ENCODE measurements around the gene CACNB1.

CACNB1 gene

DNA sequence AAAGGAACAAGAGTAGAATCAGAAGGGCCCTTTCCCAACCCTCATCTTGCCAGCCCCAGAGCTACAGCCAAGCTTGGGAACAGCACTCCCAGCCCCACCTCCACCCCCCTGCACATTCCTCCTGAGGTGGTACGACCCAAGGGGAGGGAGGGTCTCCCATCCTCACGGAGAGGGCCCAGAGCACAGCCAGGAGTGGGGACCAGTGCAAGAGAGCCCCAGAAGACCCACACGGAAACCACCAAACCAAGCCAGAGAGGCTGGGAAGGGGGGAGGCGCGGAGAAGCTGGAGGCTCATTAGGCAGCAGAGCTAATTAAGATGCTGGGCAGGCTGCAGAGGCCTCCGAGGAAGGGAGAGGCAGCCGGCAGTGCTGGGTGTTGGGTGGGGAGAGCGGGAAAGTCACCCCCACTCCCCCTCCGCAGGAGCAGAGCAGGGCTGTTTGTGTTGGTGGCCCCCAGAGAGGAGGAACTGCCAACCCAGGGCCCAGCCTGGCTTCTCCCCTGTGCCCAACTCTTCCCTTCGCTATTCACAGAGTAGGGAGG lies 2.4 kb downstream of the CACNB1 start (continued):
- TF ChIP-seq ZNF549 (tag by site-specific recombination; IDR thresholded peaks at IDR 0.05) (no peak), KLF10 (tag by site-specific recombination; IDR thresholded peaks at IDR 0.05) (no peak), ZNF169 (tag by site-specific recombination; IDR thresholded peaks at IDR 0.05) (no peak), ZNF600 (tag by site-specific recombination; IDR thresholded peaks at IDR 0.05) (no peak), ZNF843 (tag by site-specific recombination; IDR thresholded peaks at IDR 0.05) (no peak), ZIC2 (tag by site-specific recombination; IDR thresholded peaks at IDR 0.05) (no peak), ZNF121 (tag by site-specific recombination; IDR thresholded peaks at IDR 0.05) (no peak), ZNF211 (tag by site-specific recombination; IDR thresholded peaks at IDR 0.05; ENCODE audit: low read depth) (no peak), ZNF175 (tag by site-specific recombination; IDR thresholded peaks at IDR 0.05) (no peak), ZNF302 (tag by site-specific recombination; IDR thresholded peaks at IDR 0.05; ENCODE audit: low read depth) (no peak), GLIS2 (tag by site-specific recombination; IDR thresholded peaks at IDR 0.05) (no peak; the same call in 1 of the 2 replicates), ZNF571 (tag by site-specific recombination; IDR thresholded peaks at IDR 0.05) (no peak), KLF7 (tag by site-specific recombination; IDR thresholded peaks at IDR 0.05; ENCODE audit: borderline replicate concordance) (no peak), ZNF114 (tag by site-specific recombination; IDR thresholded peaks at IDR 0.05) (no peak), ZNF76 (tag by site-specific recombination; IDR thresholded peaks at IDR 0.05; ENCODE audit: borderline replicate concordance, low read depth) (no peak), ZNF529 (tag by site-specific recombination; IDR thresholded peaks at IDR 0.05; ENCODE audit: insufficient replicate concordance) (no peak), ZNF37A (tag by site-specific recombination; IDR thresholded peaks at IDR 0.05) (no peak), ZNF530 (tag by site-specific recombination; IDR thresholded peaks at IDR 0.05; ENCODE audit: low read depth) (no peak), YY1 (tag by site-specific recombination; IDR thresholded peaks at IDR 0.05) (no peak)
- TF ChIP-seq, protein P1, sequence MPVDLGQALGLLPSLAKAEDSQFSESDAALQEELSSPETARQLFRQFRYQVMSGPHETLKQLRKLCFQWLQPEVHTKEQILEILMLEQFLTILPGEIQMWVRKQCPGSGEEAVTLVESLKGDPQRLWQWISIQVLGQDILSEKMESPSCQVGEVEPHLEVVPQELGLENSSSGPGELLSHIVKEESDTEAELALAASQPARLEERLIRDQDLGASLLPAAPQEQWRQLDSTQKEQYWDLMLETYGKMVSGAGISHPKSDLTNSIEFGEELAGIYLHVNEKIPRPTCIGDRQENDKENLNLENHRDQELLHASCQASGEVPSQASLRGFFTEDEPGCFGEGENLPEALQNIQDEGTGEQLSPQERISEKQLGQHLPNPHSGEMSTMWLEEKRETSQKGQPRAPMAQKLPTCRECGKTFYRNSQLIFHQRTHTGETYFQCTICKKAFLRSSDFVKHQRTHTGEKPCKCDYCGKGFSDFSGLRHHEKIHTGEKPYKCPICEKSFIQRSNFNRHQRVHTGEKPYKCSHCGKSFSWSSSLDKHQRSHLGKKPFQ (tag by site-specific recombination; IDR thresholded peaks at IDR 0.05) = no peak
- TF ChIP-seq, protein P2, sequence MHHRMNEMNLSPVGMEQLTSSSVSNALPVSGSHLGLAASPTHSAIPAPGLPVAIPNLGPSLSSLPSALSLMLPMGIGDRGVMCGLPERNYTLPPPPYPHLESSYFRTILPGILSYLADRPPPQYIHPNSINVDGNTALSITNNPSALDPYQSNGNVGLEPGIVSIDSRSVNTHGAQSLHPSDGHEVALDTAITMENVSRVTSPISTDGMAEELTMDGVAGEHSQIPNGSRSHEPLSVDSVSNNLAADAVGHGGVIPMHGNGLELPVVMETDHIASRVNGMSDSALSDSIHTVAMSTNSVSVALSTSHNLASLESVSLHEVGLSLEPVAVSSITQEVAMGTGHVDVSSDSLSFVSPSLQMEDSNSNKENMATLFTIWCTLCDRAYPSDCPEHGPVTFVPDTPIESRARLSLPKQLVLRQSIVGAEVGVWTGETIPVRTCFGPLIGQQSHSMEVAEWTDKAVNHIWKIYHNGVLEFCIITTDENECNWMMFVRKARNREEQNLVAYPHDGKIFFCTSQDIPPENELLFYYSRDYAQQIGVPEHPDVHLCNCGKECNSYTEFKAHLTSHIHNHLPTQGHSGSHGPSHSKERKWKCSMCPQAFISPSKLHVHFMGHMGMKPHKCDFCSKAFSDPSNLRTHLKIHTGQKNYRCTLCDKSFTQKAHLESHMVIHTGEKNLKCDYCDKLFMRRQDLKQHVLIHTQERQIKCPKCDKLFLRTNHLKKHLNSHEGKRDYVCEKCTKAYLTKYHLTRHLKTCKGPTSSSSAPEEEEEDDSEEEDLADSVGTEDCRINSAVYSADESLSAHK (tag by site-specific recombination; IDR thresholded peaks at IDR 0.05) = no peak
- TF ChIP-seq, protein P3, sequence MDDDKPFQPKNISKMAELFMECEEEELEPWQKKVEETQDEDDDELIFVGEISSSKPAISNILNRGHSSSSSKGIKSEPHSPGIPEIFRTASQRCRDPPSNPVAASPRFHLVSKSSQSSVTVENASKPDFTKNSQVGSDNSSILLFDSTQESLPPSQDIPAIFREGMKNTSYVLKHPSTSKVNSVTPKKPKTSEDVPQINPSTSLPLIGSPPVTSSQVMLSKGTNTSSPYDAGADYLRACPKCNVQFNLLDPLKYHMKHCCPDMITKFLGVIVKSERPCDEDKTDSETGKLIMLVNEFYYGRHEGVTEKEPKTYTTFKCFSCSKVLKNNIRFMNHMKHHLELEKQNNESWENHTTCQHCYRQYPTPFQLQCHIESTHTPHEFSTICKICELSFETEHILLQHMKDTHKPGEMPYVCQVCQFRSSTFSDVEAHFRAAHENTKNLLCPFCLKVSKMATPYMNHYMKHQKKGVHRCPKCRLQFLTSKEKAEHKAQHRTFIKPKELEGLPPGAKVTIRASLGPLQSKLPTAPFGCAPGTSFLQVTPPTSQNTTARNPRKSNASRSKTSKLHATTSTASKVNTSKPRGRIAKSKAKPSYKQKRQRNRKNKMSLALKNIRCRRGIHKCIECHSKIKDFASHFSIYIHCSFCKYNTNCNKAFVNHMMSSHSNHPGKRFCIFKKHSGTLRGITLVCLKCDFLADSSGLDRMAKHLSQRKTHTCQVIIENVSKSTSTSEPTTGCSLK (tag by site-specific recombination; IDR thresholded peaks at IDR 0.05) = no peak
- TF ChIP-seq, protein P4, sequence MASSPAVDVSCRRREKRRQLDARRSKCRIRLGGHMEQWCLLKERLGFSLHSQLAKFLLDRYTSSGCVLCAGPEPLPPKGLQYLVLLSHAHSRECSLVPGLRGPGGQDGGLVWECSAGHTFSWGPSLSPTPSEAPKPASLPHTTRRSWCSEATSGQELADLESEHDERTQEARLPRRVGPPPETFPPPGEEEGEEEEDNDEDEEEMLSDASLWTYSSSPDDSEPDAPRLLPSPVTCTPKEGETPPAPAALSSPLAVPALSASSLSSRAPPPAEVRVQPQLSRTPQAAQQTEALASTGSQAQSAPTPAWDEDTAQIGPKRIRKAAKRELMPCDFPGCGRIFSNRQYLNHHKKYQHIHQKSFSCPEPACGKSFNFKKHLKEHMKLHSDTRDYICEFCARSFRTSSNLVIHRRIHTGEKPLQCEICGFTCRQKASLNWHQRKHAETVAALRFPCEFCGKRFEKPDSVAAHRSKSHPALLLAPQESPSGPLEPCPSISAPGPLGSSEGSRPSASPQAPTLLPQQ (tag by site-specific recombination; IDR thresholded peaks at IDR 0.05) = no peak
- TF ChIP-seq, protein P5, sequence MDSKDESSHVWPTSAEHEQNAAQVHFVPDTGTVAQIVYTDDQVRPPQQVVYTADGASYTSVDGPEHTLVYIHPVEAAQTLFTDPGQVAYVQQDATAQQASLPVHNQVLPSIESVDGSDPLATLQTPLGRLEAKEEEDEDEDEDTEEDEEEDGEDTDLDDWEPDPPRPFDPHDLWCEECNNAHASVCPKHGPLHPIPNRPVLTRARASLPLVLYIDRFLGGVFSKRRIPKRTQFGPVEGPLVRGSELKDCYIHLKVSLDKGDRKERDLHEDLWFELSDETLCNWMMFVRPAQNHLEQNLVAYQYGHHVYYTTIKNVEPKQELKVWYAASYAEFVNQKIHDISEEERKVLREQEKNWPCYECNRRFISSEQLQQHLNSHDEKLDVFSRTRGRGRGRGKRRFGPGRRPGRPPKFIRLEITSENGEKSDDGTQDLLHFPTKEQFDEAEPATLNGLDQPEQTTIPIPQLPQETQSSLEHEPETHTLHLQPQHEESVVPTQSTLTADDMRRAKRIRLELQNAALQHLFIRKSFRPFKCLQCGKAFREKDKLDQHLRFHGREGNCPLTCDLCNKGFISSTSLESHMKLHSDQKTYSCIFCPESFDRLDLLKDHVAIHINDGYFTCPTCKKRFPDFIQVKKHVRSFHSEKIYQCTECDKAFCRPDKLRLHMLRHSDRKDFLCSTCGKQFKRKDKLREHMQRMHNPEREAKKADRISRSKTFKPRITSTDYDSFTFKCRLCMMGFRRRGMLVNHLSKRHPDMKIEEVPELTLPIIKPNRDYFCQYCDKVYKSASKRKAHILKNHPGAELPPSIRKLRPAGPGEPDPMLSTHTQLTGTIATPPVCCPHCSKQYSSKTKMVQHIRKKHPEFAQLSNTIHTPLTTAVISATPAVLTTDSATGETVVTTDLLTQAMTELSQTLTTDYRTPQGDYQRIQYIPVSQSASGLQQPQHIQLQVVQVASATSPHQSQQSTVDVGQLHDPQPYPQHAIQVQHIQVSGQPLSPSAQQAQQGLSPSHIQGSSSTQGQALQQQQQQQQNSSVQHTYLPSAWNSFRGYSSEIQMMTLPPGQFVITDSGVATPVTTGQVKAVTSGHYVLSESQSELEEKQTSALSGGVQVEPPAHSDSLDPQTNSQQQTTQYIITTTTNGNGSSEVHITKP (tag by site-specific recombination; IDR thresholded peaks at IDR 0.05) = peak; percentile 96
- TF ChIP-seq, protein P6, sequence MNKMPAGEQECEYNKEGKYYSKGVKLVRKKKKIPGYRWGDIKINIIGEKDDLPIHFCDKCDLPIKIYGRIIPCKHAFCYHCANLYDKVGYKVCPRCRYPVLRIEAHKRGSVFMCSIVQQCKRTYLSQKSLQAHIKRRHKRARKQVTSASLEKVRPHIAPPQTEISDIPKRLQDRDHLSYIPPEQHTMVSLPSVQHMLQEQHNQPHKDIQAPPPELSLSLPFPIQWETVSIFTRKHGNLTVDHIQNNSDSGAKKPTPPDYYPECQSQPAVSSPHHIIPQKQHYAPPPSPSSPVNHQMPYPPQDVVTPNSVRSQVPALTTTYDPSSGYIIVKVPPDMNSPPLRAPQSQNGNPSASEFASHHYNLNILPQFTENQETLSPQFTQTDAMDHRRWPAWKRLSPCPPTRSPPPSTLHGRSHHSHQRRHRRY (tag by site-specific recombination; IDR thresholded peaks at IDR 0.05) = no peak

All from HEK293 (cell line).